Suprapubic skin (tissue), 4 donors: ENCODE data around the gene KDELR3.

Experiments used
- CTCF ChIP-seq, 2 donors: fragments of 200-600 bp in 1 of 2; fragments of 450-650 bp in 1 of 2; sonication (generic) in 1 of 2; IDR thresholded peaks; one replicate each; pipeline ENCODE4 v1.5.1; 2016 to 2019; ENCODE audit warnings: antibody characterized with exemption in 2 of 2, mild to moderate bottlenecking in 1 of 2, moderate library complexity in 1 of 2
- EP300 ChIP-seq: sonication (generic); formaldehyde crosslinking; IDR thresholded peaks from one replicate; pipeline ENCODE4 v1.6.1; 2017; ENCODE audit warnings: antibody characterized with exemption
- POLR2A ChIP-seq, 2 donors: fragments of 450-650 bp; IDR thresholded peaks; one replicate each; pipeline ENCODE4 v1.6.1; 2017; ENCODE audit warnings: antibody characterized with exemption in 2 of 2, mild to moderate bottlenecking in 2 of 2, moderate library complexity in 2 of 2
- POLR2AphosphoS5 ChIP-seq, 3 donors: sonication (generic); formaldehyde crosslinking; IDR thresholded peaks; one replicate each; pipeline ENCODE4 v1.6.1; 2017; ENCODE audit warnings: antibody characterized with exemption in 3 of 3

GRCh38 chr22:38489561-38490145, 21.8 kb downstream of the KDELR3 start:
- TF ChIP-seq POLR2AphosphoS5 (IDR thresholded peaks at IDR 0.05) (no peak), EP300 (no peak), CTCF (IDR thresholded peaks at IDR 0.05) (no peak), POLR2A (IDR thresholded peaks at IDR 0.05) (no peak)
